Measurements from ENCODE around the gene TMEM33. TPM values are rescaled to one million over a fixed set of nuclear protein-coding genes. Genes with fewer than 3 reads are reported as not detected.
"Not testable (repeated sequence)": the region's sequence is repeated elsewhere in the genome, so short reads cannot be mapped to it uniquely, and the experiment has no call there.

Gene TMEM33
- total and polyA plus RNA-seq, 7 donors: 6.8 to 39.2 (median 24.2) TPM

DNA sequence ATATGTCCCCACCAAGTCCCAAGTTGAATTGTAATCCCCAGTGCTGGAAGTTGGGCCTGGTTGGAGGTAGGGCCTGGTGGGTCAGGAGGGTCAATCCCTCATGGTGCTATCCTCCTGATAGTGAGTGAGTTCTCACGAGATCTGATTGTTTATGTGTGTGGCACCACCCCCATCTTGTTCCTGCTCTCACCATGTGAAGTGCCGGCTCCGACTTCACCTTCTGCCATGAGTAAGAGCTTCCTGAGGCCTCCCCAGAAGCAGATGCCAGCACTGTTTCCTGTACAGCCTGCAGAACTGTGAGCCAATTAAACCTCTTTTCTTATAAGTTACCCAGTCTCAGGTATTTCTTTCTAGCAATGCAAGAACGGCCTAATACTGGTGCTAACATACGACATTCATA, 22.7 kb upstream of the TMEM33 start:
- intact Hi-C loops (cut with DNase I): no loop called here
- 66 to 76% (median 71%) methylated on average over 5 of the region's 5 CpGs for WGBS, 3 donors
- Histone ChIP-seq H3K4me3 (no peak overlapping the region), H3K27me3 (ENCODE audit: insufficient read depth in 3 of 3, low read length in 2 of 3) (no peaks in the 10 kb centered on the region), H3K36me3 (ENCODE audit: insufficient read depth in 1 of 2, low read depth in 1 of 2) (no peaks in the 10 kb centered on the region), H3K9me3 (no peaks in the 10 kb centered on the region), H3K4me1 (no peaks in the 10 kb centered on the region), H3K27ac (no peak overlapping the region)
- TF ChIP-seq, protein P1, sequence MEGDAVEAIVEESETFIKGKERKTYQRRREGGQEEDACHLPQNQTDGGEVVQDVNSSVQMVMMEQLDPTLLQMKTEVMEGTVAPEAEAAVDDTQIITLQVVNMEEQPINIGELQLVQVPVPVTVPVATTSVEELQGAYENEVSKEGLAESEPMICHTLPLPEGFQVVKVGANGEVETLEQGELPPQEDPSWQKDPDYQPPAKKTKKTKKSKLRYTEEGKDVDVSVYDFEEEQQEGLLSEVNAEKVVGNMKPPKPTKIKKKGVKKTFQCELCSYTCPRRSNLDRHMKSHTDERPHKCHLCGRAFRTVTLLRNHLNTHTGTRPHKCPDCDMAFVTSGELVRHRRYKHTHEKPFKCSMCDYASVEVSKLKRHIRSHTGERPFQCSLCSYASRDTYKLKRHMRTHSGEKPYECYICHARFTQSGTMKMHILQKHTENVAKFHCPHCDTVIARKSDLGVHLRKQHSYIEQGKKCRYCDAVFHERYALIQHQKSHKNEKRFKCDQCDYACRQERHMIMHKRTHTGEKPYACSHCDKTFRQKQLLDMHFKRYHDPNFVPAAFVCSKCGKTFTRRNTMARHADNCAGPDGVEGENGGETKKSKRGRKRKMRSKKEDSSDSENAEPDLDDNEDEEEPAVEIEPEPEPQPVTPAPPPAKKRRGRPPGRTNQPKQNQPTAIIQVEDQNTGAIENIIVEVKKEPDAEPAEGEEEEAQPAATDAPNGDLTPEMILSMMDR (IDR thresholded peaks at IDR 0.05): no peak
- no peak for DNase-seq
- ATAC-seq: no peak

DNA sequence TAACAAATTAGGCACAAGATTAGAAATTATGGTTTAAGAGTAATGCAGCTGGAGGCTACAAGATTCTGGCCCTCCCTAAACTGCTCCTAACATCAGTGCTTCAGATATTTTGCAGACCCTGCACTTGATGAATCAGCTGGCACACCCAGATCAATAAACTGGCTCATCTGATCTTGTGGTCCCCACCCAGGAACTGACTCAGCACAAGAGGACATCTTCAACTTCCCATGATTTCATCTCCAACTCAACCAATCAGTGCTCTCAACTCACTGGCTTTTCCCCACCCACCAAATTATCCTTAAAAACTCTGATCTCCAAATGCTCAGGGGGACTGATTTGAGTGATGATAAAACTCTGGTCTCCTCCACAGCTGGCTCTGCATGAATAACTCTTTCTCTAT, 21.7 kb upstream of the TMEM33 start:
- no peak overlapping the region for H3K4me3 ChIP-seq
- intact Hi-C loops (cut with DNase I): no loop called here
- H3K9me3 ChIP-seq: no peaks in the 10 kb centered on the region
- H3K4me1 ChIP-seq: no peaks in the 10 kb centered on the region
- H3K36me3 ChIP-seq (ENCODE audit: insufficient read depth in 1 of 2, low read depth in 1 of 2): no peaks in the 10 kb centered on the region
- ATAC-seq (no peak), DNase-seq (no peak)
- TF ChIP-seq, protein P1 (IDR thresholded peaks at IDR 0.05): no peak
- peaks cover 0 to 4% (median 0%) of the 10 kb centered on the region in 3 donors for H3K27me3 ChIP-seq (ENCODE audit: insufficient read depth in 3 of 3, low read length in 2 of 3)
- H3K27ac ChIP-seq: no peak overlapping the region

DNA sequence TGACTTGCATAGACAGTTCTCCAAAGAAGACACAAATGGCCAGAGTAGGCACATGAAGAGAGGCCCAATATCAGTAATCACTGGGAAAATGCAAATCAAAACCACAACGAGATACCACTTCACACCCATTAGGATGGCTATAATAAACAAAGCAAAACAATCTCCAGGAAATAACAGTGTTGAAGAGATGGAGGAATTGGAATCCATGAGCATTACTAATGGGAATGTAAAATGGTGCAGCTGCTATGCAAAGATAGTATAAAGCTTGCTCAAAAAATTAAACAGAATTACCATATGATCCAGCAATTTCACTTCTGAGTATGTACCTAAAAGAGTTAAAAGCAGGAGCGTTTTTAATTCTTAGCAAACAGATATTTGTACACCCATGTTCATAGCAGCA, 17.0 kb upstream of the TMEM33 start:
- TF ChIP-seq, protein P1 (IDR thresholded peaks at IDR 0.05): no peak
- ATAC-seq (no peak), DNase-seq (no peak)
- no peak overlapping the region for H3K4me3 ChIP-seq
- no peaks in the 10 kb centered on the region for H3K9me3 ChIP-seq
- H3K27me3 ChIP-seq (ENCODE audit: insufficient read depth in 3 of 3, low read length in 2 of 3): peaks cover 0 to 7% (median 3%) of the 10 kb centered on the region in 3 donors
- no peaks in the 10 kb centered on the region for H3K36me3 ChIP-seq (ENCODE audit: insufficient read depth in 1 of 2, low read depth in 1 of 2)
- whole genome bisulfite sequencing, 3 donors: 43 to 56% (median 47%) methylated on average over 2 of the region's 2 CpGs
- H3K4me1 ChIP-seq: no peaks in the 10 kb centered on the region
- no peak overlapping the region for H3K27ac ChIP-seq
- intact Hi-C loops (cut with DNase I): no loop called here

DNA sequence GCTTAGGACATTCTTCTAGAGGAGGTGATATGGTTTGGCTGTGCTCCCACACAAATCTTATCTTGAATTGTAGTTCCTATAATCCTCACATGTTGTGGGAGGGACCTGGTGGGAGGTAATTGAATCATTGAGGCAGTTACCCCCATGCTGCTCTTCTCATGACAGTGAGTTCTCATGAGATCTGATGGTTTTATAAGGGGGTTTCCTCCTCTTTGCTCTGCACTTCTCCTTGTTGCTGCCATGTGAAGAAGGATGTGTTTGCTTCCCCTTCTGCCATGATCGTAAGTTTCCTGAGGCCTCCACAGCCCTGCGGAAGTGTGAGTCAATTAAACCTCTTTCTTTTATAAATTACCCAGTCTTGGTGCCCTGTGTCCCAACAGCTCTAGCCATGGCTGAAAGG, 14.8 kb upstream of the TMEM33 start:
- intact Hi-C loops (cut with DNase I); H3K4me1 ChIP-seq; H3K36me3 ChIP-seq (ENCODE audit: insufficient read depth in 1 of 2, low read depth in 1 of 2); H3K4me3 ChIP-seq; H3K9me3 ChIP-seq; H3K27ac ChIP-seq; DNase-seq; H3K27me3 ChIP-seq (ENCODE audit: insufficient read depth in 3 of 3, low read length in 2 of 3); ATAC-seq: not testable (repeated sequence)
- WGBS, 3 donors: 87 to 98% (median 93%) methylated on average over 2 of the region's 2 CpGs

DNA sequence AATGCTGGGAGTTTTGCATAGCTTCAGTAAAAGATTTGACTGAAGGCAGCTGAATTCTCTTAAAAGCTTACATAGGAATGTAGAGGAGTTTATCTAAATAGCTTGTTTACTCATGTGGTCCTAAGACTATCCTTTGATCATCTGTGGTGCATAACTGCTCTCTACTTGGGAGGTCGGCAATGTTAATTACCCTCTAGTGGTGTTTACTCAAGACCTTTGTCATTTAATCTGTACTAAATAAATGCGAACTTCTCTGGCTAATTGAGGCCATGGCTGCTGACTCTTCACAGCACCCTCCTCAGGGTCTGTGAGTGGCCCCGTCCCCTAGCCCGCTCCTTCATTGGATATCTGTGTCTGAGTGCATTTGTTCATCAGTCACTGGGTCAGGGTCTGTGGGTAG, 13.8 kb upstream of the TMEM33 start:
- TF ChIP-seq, protein P1 (IDR thresholded peaks at IDR 0.05): no peak
- intact Hi-C loops (cut with DNase I): no loop called here
- Histone ChIP-seq H3K27me3 (ENCODE audit: insufficient read depth in 3 of 3, low read length in 2 of 3) (peaks cover 0 to 7% (median 3%) of the 10 kb centered on the region in 3 donors), H3K4me3 (no peak overlapping the region), H3K9me3 (no peaks in the 10 kb centered on the region), H3K4me1 (no peaks in the 10 kb centered on the region), H3K27ac (no peak overlapping the region), H3K36me3 (ENCODE audit: insufficient read depth in 1 of 2, low read depth in 1 of 2) (no peaks in the 10 kb centered on the region)
- no peak for ATAC-seq
- WGBS, 3 donors: 73 to 77% (median 76%) methylated on average over 4 of the region's 4 CpGs
- DNase-seq: no peak

Data from psoas muscle (tissue), 8 donors.